Epithelial cell of alveolus of lung (primary cell): ENCODE results near the gene NELFE. TPM values are rescaled to one million over a fixed set of nuclear protein-coding genes. Genes with fewer than 3 reads are reported as not detected.

Source experiments
- total RNA-seq: library from RNA; depleted of rRNA; stranded (reverse); fragments of >200 nt; gene quantifications from 2 replicates; pipeline ENCODE4 v1.2.1, GENCODE V29; 2015

Gene NELFE
- 80.6 and 127 TPM in 2 replicates for total RNA-seq

GRCh38 chr6:31958741-31959739 lies at the start of gene NELFE, which contains the start of gene SKIC2:
TSS of gene NELFE (minus strand) at chr6:31958971. CDS start at chr6:31958446, 525 bp downstream.
TSS of gene SKIC2 (plus strand) at chr6:31959175. CDS start at chr6:31959193, 18 bp downstream.

GRCh38 chr6:31981744-31982143 lies 23.0 kb upstream of the NELFE start, which contains the start of gene C4A:
TSS of gene C4A (plus strand) at chr6:31982057. CDS start at chr6:31982108, 51 bp downstream.

GRCh38 chr6:31971993-31972708 lies 13.4 kb upstream of the NELFE start, which contains the start of gene DXO:
TSS of gene DXO (minus strand) at chr6:31972138. CDS start at chr6:31971675, 463 bp downstream.

GRCh38 chr6:31945507-31946369 lies 13.0 kb downstream of the NELFE start, which contains the start of gene CFB:
TSS of gene CFB (plus strand) at chr6:31946095. CDS start at chr6:31946222, 127 bp downstream.

GRCh38 chr6:31927242-31927862 lies 31.4 kb downstream of the NELFE start, which contains the start of gene C2:
TSS of gene C2 (plus strand) at chr6:31927717. CDS start at chr6:31927753, 36 bp downstream.

Other genes starting within 250 kb of the NELFE start
- not detected in 2 replicates for gene LY6G6D, start 243.6 kb downstream of the NELFE start, total RNA-seq
- gene LY6G6C, start 237.2 kb downstream of the NELFE start, total RNA-seq: not detected in 2 replicates
- not detected in 2 replicates for gene MPIG6B, start 235.6 kb downstream of the NELFE start, total RNA-seq
- 41.9 and 42.4 TPM in 2 replicates for gene DDAH2, start 229.7 kb downstream of the NELFE start, total RNA-seq
- gene CLIC1, start 222.4 kb downstream of the NELFE start, total RNA-seq: 281 and 648 TPM in 2 replicates
- gene MSH5, start 219.0 kb downstream of the NELFE start, total RNA-seq: 5.0 and 10.5 TPM in 2 replicates
- not detected in 2 replicates for gene SAPCD1, start 196.3 kb downstream of the NELFE start, total RNA-seq
- 0.13 TPM in 1 of 2 replicates, not detected in the other for gene VWA7, start 181.6 kb downstream of the NELFE start, total RNA-seq
- 44.4 and 93.2 TPM in 2 replicates for gene VARS1, start 163.2 kb downstream of the NELFE start, total RNA-seq
- 75.9 and 82.9 TPM in 2 replicates for gene LSM2, start 152.0 kb downstream of the NELFE start, total RNA-seq
- 0.48 and 0.78 TPM in 2 replicates for gene HSPA1L, start 143.7 kb downstream of the NELFE start, total RNA-seq
- 54.6 and 130 TPM in 2 replicates for gene HSPA1A, start 143.4 kb downstream of the NELFE start, total RNA-seq
- 56.9 and 72.9 TPM in 2 replicates for gene HSPA1B, start 131.2 kb downstream of the NELFE start, total RNA-seq
- gene NEU1, start 96.2 kb downstream of the NELFE start, total RNA-seq: 47.8 and 53.7 TPM in 2 replicates
- 1.0 TPM in 1 of 2 replicates, not detected in the other for gene SLC44A4, start 80.0 kb downstream of the NELFE start, total RNA-seq
- gene EHMT2, start 61.3 kb downstream of the NELFE start, total RNA-seq: 43.0 and 43.1 TPM in 2 replicates
- gene ZBTB12, start 56.9 kb downstream of the NELFE start, total RNA-seq: 2.0 and 2.1 TPM in 2 replicates
- gene C2, start 31.3 kb downstream of the NELFE start, total RNA-seq: 0.65 and 4.8 TPM in 2 replicates
- 5.2 and 10.7 TPM in 2 replicates for gene CFB, start 12.9 kb downstream of the NELFE start, total RNA-seq
- gene SKIC2, start 204 bp upstream of the NELFE start, total RNA-seq: 40.0 and 43.1 TPM in 2 replicates
- 13.3 and 24.6 TPM in 2 replicates for gene DXO, start 13.2 kb upstream of the NELFE start, total RNA-seq
- 0.52 and 13.6 TPM in 2 replicates for gene C4A, start 23.1 kb upstream of the NELFE start, total RNA-seq
- gene C4B, start 55.8 kb upstream of the NELFE start, total RNA-seq: 0.39 and 9.3 TPM in 2 replicates
- not detected in 2 replicates for gene CYP21A2, start 79.4 kb upstream of the NELFE start, total RNA-seq
- 0.52 and 34.1 TPM in 2 replicates for gene TNXB, start 150.4 kb upstream of the NELFE start, total RNA-seq
- 20.9 and 43.1 TPM in 2 replicates for gene ATF6B, start 169.3 kb upstream of the NELFE start, total RNA-seq
- gene FKBPL, start 171.3 kb upstream of the NELFE start, total RNA-seq: 2.6 and 5.7 TPM in 2 replicates
- 0.78 and 6.7 TPM in 2 replicates for gene PRRT1, start 193.0 kb upstream of the NELFE start, total RNA-seq
- 19.8 and 26.9 TPM in 2 replicates for gene PPT2, start 195.2 kb upstream of the NELFE start, total RNA-seq
- gene EGFL8, start 205.6 kb upstream of the NELFE start, total RNA-seq: 1.0 and 9.7 TPM in 2 replicates
- gene AGPAT1, start 217.1 kb upstream of the NELFE start, total RNA-seq: 78.7 and 117 TPM in 2 replicates
- gene RNF5, start 219.4 kb upstream of the NELFE start, total RNA-seq: 55.0 and 69.3 TPM in 2 replicates
- 0.65 and 7.7 TPM in 2 replicates for gene AGER, start 225.3 kb upstream of the NELFE start, total RNA-seq
- 40.1 and 40.2 TPM in 2 replicates for gene PBX2, start 231.2 kb upstream of the NELFE start, total RNA-seq
- gene GPSM3, start 233.7 kb upstream of the NELFE start, total RNA-seq: 9.7 and 17.7 TPM in 2 replicates